IMR-90 (cell line): ENCODE measurements around the gene CTIF. TPM values are rescaled to one million over a fixed set of nuclear protein-coding genes. Genes with fewer than 3 reads are reported as not detected.

ENCODE experiments used
- ATAC-seq: fragments of 200-7000 bp; cut with Tn5 transposase; 2 replicates; pipeline ENCODE4 v1.9.1; 2020; ENCODE audit warnings: low read depth, mild to moderate bottlenecking, moderate library complexity
- BruUV-seq: library from RNA; stranded (reverse); fragments of 400-500 nt; replicated peaks from 2 replicates; lab custom pipeline; 2021; lab: Mats Ljungman, UMichigan
- CTCF ChIA-PET: fragments of 300-600 bp; formaldehyde crosslinking; extraction: SDS; loops from one replicate; lab custom pipeline; 2021; ENCODE audit warnings: antibody characterized with exemption; lab: Yijun Ruan, JAX
- POLR2A ChIA-PET: fragments of 300-600 bp; sonication (Branson Sonifier 250); formaldehyde crosslinking; loops from one replicate; lab custom pipeline; 2022; ENCODE audit warnings: antibody characterized with exemption; ENCODE audit not compliant: unreplicated experiment; lab: Charles Lee
- DNase-seq: peaks from one replicate; pipeline ENCODE4 v3.0.0; 2013
- H2AFZ ChIP-seq: replicated peaks from 2 replicates; pipeline ENCODE3; 2013; ENCODE audit warnings: low read length, mild to moderate bottlenecking; ENCODE audit not compliant: poor library complexity
- H2AK5ac ChIP-seq: 2 replicates; pipeline ENCODE4 v1.6.1; 2013; ENCODE audit warnings: low read depth, low read length, inconsistent platforms
- H2AK9ac ChIP-seq: replicated peaks from 2 replicates; pipeline ENCODE3; 2013; ENCODE audit warnings: mild to moderate bottlenecking, low read depth, low read length, moderate library complexity; ENCODE audit not compliant: poor library complexity
- H2BK120ac ChIP-seq: 2 replicates; pipeline ENCODE4 v1.6.1; 2013; ENCODE audit warnings: low read depth, low read length, inconsistent platforms
- H2BK15ac ChIP-seq: 3 replicates; pipeline ENCODE4 v1.6.1; 2013; ENCODE audit warnings: low read depth, low read length, inconsistent platforms
- H2BK20ac ChIP-seq: 2 replicates; pipeline ENCODE4 v1.6.1; 2013; ENCODE audit warnings: low read depth, mild to moderate bottlenecking, inconsistent platforms, low read length, moderate library complexity
- H2BK5ac ChIP-seq: 2 replicates; pipeline ENCODE4 v1.6.1; 2013; ENCODE audit warnings: mild to moderate bottlenecking, low read depth, low read length, inconsistent platforms; ENCODE audit not compliant: poor library complexity, severe bottlenecking
- H3K14ac ChIP-seq: replicated peaks from 2 replicates; pipeline ENCODE4 v1.6.1; 2013; ENCODE audit warnings: low read depth, low read length, inconsistent platforms
- H3K18ac ChIP-seq: 2 replicates; pipeline ENCODE4 v1.6.1; 2013; ENCODE audit warnings: low read depth, low read length, control low read depth
- H3K23ac ChIP-seq: 2 replicates; pipeline ENCODE4 v1.6.1; 2013; ENCODE audit warnings: low read depth, low read length, inconsistent platforms
- H3K27ac ChIP-seq: 2 replicates; pipeline ENCODE4 v1.5.1; 2013; ENCODE audit warnings: mild to moderate bottlenecking, control low read depth, low read length; ENCODE audit not compliant: insufficient read depth
- H3K27me3 ChIP-seq: 2 replicates; pipeline ENCODE4 v1.6.1; 2013; ENCODE audit warnings: low read length; ENCODE audit not compliant: control insufficient read depth, insufficient read depth
- H3K36me3 ChIP-seq: 2 replicates; pipeline ENCODE4 v1.6.1; 2013; ENCODE audit warnings: low read length, mixed read lengths; ENCODE audit not compliant: control insufficient read depth, insufficient read depth
- H3K4ac ChIP-seq: 2 replicates; pipeline ENCODE4 v1.6.1; 2013; ENCODE audit warnings: low read depth, low read length, inconsistent platforms
- H3K4me1 ChIP-seq: 2 replicates; pipeline ENCODE4 v1.6.1; 2013; ENCODE audit warnings: low read length, mixed read lengths; ENCODE audit not compliant: control insufficient read depth, insufficient read depth
- H3K4me2 ChIP-seq: 2 replicates; pipeline ENCODE4 v1.6.1; 2013; ENCODE audit warnings: low read depth, mild to moderate bottlenecking, control low read depth, low read length, moderate library complexity
- H3K4me3 ChIP-seq: 2 replicates; pipeline ENCODE4 v1.5.1; 2013; ENCODE audit warnings: low read depth, mild to moderate bottlenecking, control low read depth, low read length, moderate library complexity; ENCODE audit not compliant: insufficient read depth
- H3K56ac ChIP-seq: 2 replicates; pipeline ENCODE4 v1.6.1; 2013; ENCODE audit warnings: low read length, inconsistent platforms; ENCODE audit not compliant: insufficient read depth; ENCODE audit errors: extremely low read depth
- H3K79me1 ChIP-seq, 2 experiments: 2 replicates each; pipeline ENCODE4 v1.6.1; 2013; ENCODE audit warnings: low read length in 2 of 2, inconsistent platforms in 1 of 2, low read depth in 1 of 2
- H3K9ac ChIP-seq: 2 replicates; pipeline ENCODE4 v1.6.1; 2013; ENCODE audit warnings: low read depth, low read length, control low read depth
- H3K9me1 ChIP-seq: 2 replicates; pipeline ENCODE4 v1.6.1; 2013; ENCODE audit warnings: low read length, inconsistent platforms; ENCODE audit not compliant: insufficient read depth
- H3K9me3 ChIP-seq: 2 replicates; pipeline ENCODE4 v1.6.1; 2013; ENCODE audit warnings: low read length; ENCODE audit not compliant: control insufficient read depth, insufficient read depth
- H4K20me1 ChIP-seq: 2 replicates; pipeline ENCODE4 v1.6.1; 2013; ENCODE audit warnings: low read length, inconsistent platforms; ENCODE audit not compliant: insufficient read depth
- H4K5ac ChIP-seq: 2 replicates; pipeline ENCODE4 v1.6.1; 2013; ENCODE audit warnings: mild to moderate bottlenecking, low read depth, low read length, control low read depth
- H4K8ac ChIP-seq, 2 experiments: 2 replicates each; pipeline ENCODE4 v1.6.1; 2013; ENCODE audit warnings: low read depth in 2 of 2, low read length in 2 of 2, control low read depth in 1 of 2, inconsistent platforms in 1 of 2
- H4K91ac ChIP-seq: 2 replicates; pipeline ENCODE4 v1.6.1; 2013; ENCODE audit warnings: low read depth, low read length, inconsistent platforms; ENCODE audit not compliant: insufficient read depth
- BHLHE40 ChIP-seq: fragments of 150-350 bp; IDR thresholded peaks from 2 replicates; pipeline ENCODE4 v1.6.1; 2016; ENCODE audit warnings: mild to moderate bottlenecking, low read depth, low read length
- CHD1 ChIP-seq: IDR thresholded peaks from 2 replicates; pipeline ENCODE4 v1.6.1; 2012; ENCODE audit warnings: low read depth, low read length, improper control_type of control experiment
- FOS ChIP-seq: fragments of 150-350 bp; IDR thresholded peaks from 2 replicates; pipeline ENCODE4 v1.6.1; 2016; ENCODE audit warnings: low read depth, low read length
- MAFK ChIP-seq: IDR thresholded peaks from 2 replicates; pipeline ENCODE4 v1.6.1; 2012; ENCODE audit warnings: low read depth, low read length, improper control_type of control experiment
- POLR2A ChIP-seq: IDR thresholded peaks from 2 replicates; pipeline ENCODE4 v1.6.1; 2012; ENCODE audit warnings: mild to moderate bottlenecking, low read depth, low read length
- RFX5 ChIP-seq: IDR thresholded peaks from 2 replicates; pipeline ENCODE4 v1.8.0; 2012; ENCODE audit warnings: low read depth, mild to moderate bottlenecking, low read length, moderate library complexity
- SMC3 ChIP-seq: fragments of 150-350 bp; IDR thresholded peaks from 2 replicates; pipeline ENCODE4 v1.6.1; 2016; ENCODE audit warnings: low read depth, mild to moderate bottlenecking, antibody characterized with exemption, low read length, moderate library complexity
- WGBS, 2 experiments: methylation state at CpG; one replicate each; pipeline versions ENCODE4 v1.1.5 to v1.1.7; 2013; ENCODE audit warnings: missing lambda C conversion rate in 2 of 2; ENCODE audit not compliant: insufficient read length in 1 of 2; ENCODE audit errors: extremely low coverage in 2 of 2; 5-methylcytosine and 5-hydroxymethylcytosine counted together
- dilution Hi-C: fragments of 300-500 bp; cut with HindIII; formaldehyde crosslinking; loops from one replicate; pipeline ENCODE4 v1.14.3; 2018; ENCODE audit warnings: low sequenced_read_pairs; ENCODE audit not compliant: unreplicated experiment
- in situ Hi-C: fragments of 300-500 bp; cut with MboI; formaldehyde crosslinking; loops from 3 replicates; pipeline ENCODE4 v1.14.3; 2019; ENCODE audit warnings: low sequenced_read_pairs, inconsistent platforms, mixed read lengths
- intact Hi-C: fragments of 100-400 bp; cut with micrococcal nuclease; formaldehyde crosslinking; loops from 2 replicates; pipeline ENCODE4 v1.10.0; 2022
- polyA plus RNA-seq, 3 experiments: library from polyadenylated mRNA; depleted of rRNA; stranded (reverse); fragments of >200 nt; gene quantifications; 2 replicates each; pipeline ENCODE4 v1.2.3, GENCODE V29; 2012; ENCODE audit warnings: low replicate concordance in 1 of 3
- total RNA-seq: library from RNA; depleted of rRNA; stranded (reverse); fragments of >200 nt; gene quantifications from 2 replicates; pipeline ENCODE4 v1.2.3, GENCODE V29; 2012
- TF ChIP-seq, protein P1 (sequence below): fragments of 150-350 bp; IDR thresholded peaks from 2 replicates; pipeline ENCODE4 v1.6.1; 2016; ENCODE audit warnings: low read depth, mild to moderate bottlenecking, low read length, moderate library complexity, borderline replicate concordance
- TF ChIP-seq, protein P2 (sequence below): conservative IDR thresholded peaks from 2 replicates; pipeline ENCODE4 v1.5.1; 2012; ENCODE audit warnings: mild to moderate bottlenecking, low read depth, low read length, improper control_type of control experiment

Gene CTIF
- total and polyA plus RNA-seq, 2 of the 4 experiments (the other 2 are of a cell fraction), result 25.1 to 57.0 TPM

DNA sequence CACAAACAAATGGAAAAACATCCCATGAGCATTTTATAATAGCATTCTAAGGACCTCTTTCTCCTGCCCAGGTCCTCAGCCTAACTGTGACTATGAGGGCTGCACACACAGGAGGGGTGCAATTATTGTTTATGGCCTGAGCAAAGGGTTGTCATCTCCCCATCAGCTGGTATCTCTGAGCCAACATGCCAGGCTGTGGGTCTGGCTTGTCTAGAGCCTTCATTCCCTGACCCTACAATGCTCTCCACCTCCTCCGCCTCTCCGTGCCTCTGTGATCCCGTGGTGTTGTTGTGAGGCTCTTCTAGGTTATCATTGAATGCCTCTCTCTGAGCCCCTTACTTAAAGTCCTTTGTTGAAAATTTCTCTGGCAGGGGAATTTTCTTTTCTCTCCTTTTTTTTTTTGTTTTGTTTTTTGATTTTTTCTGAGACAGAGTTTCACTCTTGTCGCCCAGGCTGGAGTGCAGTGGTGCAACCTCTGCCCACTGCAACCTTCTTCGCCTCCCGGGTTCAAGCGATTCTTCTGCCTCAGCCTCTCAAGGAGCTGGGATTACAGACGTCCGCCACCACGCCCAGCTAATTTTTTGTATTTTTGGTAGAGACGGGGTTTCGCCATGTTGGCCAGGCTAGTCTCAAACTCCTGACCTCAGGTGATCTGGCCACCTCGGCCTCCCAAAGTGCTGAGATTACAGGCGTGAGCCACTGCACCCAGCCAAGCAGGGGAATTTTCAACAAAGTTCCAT is 285.6 kb downstream of the CTIF start:
- Histone ChIP-seq H3K36me3 (peaks cover 21% of the 10 kb centered on the region), H3K9me1 (peaks cover 26% of the 10 kb centered on the region), H3K79me1 (peaks cover 7 to 62% of the 10 kb centered on the region in 2 experiments), H3K27me3 (no peaks in the 10 kb centered on the region), H2BK5ac (no peak overlapping the region), H3K23ac (no peak overlapping the region), H3K56ac (no peak overlapping the region), H3K14ac (0 out of 2 replicates have a peak overlapping the region, but pooled peaks have one; percentile 68), H3K4me2 (no peak overlapping the region), H3K27ac (no peak overlapping the region), H4K8ac (no peak overlapping the region), H4K91ac (no peak overlapping the region), H2BK15ac (no peak overlapping the region), H4K5ac (no peak overlapping the region), H3K9ac (no peak overlapping the region), H2AFZ (no peak overlapping the region), H2AK5ac (peak overlapping the region; percentile 64; the same call in 1 of the 2 replicates), H2BK20ac (no peak overlapping the region), H3K4me3 (no peak overlapping the region), H4K20me1 (peaks cover 11% of the 10 kb centered on the region; the same call in 1 of the 2 replicates), H2AK9ac (no peak overlapping the region), H3K4me1 (peaks cover 24% of the 10 kb centered on the region), H3K18ac (no peak overlapping the region), H3K9me3 (no peaks in the 10 kb centered on the region), H3K4ac (peak overlapping the region; percentile 31; the same call in 1 of the 2 replicates), H2BK120ac (no peak overlapping the region)
- WGBS, 2 experiments, result 88% methylated on average over 6 of the region's 14 CpGs; no CpG with 5 or more reads in 1 of the 2 experiments
- CTCF ChIA-PET, result no interaction called here
- ATAC-seq (no peak), DNase-seq (no peak)
- in situ Hi-C loops (no loop called here), intact Hi-C loops (no loop called here), dilution Hi-C loops (no loop called here)
- BruUV-seq, result no TSS peak
- TF ChIP-seq POLR2A, result no peak
- no peak for TF ChIP-seq SMC3
- TF ChIP-seq, protein P1, sequence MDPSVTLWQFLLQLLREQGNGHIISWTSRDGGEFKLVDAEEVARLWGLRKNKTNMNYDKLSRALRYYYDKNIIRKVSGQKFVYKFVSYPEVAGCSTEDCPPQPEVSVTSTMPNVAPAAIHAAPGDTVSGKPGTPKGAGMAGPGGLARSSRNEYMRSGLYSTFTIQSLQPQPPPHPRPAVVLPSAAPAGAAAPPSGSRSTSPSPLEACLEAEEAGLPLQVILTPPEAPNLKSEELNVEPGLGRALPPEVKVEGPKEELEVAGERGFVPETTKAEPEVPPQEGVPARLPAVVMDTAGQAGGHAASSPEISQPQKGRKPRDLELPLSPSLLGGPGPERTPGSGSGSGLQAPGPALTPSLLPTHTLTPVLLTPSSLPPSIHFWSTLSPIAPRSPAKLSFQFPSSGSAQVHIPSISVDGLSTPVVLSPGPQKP, result no peak
- no peak for TF ChIP-seq RFX5
- TF ChIP-seq MAFK, result no peak
- no peak for TF ChIP-seq CHD1
- TF ChIP-seq, protein P2, sequence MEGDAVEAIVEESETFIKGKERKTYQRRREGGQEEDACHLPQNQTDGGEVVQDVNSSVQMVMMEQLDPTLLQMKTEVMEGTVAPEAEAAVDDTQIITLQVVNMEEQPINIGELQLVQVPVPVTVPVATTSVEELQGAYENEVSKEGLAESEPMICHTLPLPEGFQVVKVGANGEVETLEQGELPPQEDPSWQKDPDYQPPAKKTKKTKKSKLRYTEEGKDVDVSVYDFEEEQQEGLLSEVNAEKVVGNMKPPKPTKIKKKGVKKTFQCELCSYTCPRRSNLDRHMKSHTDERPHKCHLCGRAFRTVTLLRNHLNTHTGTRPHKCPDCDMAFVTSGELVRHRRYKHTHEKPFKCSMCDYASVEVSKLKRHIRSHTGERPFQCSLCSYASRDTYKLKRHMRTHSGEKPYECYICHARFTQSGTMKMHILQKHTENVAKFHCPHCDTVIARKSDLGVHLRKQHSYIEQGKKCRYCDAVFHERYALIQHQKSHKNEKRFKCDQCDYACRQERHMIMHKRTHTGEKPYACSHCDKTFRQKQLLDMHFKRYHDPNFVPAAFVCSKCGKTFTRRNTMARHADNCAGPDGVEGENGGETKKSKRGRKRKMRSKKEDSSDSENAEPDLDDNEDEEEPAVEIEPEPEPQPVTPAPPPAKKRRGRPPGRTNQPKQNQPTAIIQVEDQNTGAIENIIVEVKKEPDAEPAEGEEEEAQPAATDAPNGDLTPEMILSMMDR, result no peak
- TF ChIP-seq FOS, result no peak
- TF ChIP-seq BHLHE40, result no peak
- POLR2A ChIA-PET, result no interaction called here
